Islet precursor cell (in vitro differentiated cells): ENCODE measurements around the gene TMPRSS9.
"Not testable (repeated sequence)": the region's sequence is repeated elsewhere in the genome, so short reads cannot be mapped to it uniquely, and the experiment has no call there.

Experiments
- DNase-seq: peaks from one replicate; pipeline ENCODE4 v3.0.0-alpha.2; 2018

TMPRSS9 gene

DNA sequence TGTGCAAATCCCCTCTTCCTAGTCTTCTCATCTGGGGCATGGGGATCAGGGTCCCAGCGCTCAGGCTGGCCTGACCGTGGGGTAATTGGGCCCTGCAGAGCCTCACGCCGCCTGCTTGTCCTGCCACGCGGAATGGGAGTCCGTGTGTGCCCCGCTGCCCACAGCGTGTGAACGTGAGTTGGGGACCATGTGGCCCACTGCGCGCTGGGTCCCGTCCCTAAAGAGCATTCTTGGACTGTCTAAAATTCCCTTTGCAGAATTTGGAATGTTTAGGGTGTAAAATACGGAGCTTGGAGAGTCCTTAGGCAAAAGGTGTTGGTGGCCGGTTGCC lies 2.9 kb downstream of the TMPRSS9 start:
- DNase-seq, result no peak

DNA sequence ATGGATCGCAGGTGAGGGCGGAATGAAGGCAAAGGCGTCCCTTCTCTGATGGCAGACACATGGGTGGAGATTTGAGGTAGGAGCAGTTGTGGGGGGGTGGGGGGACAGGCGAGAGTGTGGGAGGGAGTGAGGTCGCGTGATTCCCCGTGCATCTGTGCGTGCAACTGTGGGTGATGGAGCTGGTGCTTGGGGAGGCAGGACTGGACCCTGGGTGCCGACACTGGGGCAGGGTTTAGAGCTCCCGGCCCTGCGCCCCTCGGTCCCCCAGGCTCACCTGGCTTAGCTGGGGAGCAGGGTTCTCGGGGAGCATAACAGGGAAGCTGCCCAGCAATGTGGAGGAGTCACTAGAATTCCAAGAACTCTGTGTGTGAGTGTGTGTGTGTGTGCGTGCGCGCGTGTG lies 3.4 kb downstream of the TMPRSS9 start:
- DNase-seq, result no peak

DNA sequence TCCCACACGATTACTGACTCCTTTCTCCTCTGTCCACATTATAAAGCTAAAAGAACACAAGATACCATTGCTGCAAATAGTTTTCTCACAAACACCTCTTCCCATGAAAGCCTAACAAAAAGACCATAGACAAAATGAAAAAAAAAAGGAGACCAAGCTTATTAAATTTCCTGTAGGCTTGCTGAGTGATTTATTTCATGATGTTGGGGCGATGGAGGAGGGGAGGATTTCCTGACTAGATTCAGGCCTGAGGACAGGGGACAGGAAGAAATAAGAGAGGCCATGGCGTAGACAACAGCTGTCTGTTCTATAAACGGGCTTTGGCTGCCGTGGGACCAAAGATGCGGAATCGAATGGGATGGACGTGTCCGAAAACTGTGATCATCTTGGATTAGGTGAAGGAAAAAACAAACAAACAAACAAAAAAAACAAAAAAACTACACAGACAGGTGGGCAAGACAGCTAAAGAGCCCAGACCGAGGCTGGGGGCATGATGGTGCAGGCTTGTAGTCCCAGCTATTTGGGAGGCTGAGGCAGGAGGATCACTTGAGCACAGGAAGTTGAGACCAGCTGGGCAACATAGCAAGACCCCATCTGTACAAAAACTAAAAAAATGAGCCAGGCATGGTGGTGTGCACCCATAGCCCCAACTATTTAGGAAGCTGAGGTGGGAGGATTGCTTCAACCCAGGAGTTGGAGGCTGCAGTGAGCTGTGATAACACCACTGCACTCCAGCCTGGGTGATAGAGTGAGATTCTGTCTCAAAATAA lies 5.3 kb downstream of the TMPRSS9 start:
- no peak for DNase-seq

DNA sequence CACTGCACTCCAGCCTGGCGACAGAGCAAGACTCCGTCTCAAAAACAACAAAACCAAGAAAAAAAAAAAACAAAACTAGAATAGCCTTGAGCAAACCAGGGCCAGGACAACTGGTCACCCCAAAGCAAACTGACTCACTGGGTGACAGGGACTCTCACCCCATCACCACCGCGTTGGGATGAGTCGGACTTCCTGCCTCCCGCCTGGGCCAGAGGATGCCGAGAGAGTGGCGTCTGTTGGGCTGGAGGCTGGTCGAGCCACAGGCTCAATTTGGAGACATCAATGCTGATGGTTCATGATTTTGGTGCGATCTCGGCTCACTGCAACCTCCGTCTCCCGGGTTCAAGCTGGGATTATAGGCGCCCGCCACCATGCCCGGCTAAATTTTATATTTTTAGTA lies 11.6 kb downstream of the TMPRSS9 start:
- DNase-seq, result no peak

DNA sequence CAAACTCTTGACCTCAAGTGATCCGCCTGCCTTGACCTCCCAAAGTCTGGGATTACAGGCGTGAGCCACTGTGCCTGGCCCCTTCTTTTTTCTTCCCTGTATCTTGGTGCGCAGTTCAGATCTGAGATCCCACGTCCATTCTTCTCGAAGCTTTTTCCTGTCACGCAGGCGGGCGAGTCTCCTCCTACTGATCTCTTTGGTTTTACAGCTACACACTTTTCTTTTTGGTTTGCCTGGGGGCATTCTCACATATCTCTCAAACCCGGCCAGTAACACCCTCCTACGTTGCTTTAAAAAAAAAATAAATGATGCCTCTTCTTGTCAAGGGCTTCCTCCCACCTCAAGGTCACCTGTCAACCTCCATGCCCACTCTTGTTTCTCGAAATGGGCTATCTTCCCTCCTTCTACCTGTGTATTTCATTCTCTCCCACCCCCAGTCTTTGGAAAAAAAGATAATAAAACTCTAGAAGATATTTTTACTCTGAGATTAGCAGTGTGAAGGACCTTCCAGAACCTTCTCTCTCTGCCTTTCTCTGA lies 12.1 kb downstream of the TMPRSS9 start:
- no peak for DNase-seq

DNA sequence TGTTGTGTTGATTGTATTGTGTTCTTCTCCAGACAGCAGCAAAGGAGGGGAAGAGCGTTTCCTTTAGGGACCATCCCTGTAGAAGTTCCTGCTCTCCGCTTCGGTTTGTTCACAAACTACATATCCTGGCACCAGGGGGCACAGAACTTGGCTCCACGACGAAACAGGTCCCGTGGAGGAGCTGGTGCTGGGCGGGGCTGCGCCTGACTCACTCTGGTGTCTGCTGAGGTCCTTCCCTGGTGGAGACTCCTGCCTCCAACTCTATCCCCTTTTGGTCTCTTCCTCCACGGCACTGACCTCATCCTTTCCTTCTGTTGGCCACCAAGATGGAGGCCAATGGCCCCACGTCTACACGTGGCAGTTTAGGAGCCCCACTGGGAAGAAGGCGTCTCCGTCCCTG lies 14.7 kb downstream of the TMPRSS9 start:
- no peak for DNase-seq

DNA sequence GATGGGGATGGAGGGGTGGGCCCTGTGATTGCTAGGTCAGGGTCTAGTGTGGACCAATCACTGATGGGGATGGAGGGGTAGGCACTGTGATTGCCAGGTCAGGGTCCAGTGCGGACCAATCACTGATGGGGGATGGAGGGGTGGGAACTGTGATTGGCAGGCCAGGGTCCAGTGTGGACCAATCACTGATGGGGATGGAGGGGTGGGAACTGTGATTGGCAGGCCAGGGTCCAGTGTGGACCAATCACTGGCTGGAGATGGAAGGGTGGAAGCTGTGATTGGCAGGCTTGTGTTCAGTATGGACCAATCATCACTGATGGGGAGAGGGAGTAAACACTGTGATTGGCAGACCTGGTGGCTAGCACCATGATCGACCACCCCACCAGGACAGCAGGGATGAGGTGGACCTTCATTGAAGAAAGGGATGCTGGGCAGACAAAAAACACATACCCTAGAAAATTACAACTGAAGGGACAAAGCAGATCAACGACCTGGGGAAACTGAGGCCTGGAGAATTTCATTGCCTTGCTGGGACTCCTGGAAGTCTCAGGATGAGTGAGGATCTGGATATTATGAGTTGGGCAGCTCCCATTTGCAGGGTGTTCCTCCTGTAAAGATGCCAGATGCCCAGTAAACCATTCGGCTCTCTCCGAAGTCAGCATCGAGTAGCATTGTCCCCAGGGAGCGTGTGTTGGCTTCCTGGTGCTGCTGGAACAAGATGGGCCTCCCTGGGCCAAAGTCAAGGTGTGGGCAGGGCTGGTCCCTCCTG lies 15.5 kb downstream of the TMPRSS9 start:
- DNase-seq, result no peak

DNA sequence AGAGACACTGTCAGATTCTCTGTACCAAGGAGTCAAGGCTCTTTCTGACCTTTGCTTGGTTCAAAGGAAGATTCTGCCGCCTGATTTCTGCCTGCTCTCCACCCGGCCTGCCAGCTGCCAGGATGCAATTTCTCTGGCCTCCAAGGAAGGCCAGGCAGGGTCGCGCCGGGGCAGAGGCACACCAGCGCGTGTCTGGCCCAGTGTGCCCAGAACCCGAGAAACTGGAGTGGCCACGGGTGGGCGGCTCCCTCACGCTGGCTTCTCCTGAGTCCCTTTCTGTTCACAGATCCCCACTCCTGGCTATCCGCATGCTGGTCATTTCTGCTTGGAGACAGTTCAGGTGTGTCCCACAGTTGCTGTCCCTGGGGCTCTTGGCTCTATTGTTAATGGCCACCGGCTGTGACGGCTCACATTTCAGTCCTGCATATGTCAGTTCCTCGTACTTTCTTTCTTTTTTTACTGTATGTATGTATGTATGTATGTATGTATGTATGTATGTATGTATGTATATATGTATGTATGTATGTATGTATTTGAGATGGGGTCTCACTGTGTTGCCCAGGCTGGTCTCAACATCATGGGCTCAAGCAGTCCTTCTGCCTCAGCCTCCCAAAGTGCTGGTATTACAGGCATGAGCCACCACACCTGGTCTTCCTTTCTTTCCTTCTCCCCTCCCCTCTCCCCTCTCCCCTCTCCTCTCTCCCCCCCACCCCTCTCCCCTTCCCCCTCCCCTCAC lies 16.9 kb downstream of the TMPRSS9 start:
- no peak for DNase-seq

DNA sequence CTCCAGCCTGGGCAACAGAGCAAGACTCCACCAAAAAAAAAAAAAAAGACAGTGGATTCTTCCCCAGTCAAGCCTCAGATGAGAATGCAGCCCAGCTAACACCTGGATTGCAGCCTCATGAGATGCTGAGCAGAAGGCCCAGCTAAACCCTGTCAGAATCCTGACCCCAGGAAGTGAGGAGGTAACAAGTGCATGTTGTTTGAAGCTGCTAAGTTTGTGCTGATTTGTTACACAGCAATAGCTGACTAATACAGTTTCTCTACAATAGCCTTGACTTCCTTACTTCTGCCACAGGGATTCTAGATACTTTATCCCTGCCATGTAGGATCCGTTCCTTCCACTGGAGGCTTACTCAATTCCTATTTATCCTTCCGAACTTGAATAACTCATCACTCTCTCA lies 20.5 kb downstream of the TMPRSS9 start:
- DNase-seq, result no peak

DNA sequence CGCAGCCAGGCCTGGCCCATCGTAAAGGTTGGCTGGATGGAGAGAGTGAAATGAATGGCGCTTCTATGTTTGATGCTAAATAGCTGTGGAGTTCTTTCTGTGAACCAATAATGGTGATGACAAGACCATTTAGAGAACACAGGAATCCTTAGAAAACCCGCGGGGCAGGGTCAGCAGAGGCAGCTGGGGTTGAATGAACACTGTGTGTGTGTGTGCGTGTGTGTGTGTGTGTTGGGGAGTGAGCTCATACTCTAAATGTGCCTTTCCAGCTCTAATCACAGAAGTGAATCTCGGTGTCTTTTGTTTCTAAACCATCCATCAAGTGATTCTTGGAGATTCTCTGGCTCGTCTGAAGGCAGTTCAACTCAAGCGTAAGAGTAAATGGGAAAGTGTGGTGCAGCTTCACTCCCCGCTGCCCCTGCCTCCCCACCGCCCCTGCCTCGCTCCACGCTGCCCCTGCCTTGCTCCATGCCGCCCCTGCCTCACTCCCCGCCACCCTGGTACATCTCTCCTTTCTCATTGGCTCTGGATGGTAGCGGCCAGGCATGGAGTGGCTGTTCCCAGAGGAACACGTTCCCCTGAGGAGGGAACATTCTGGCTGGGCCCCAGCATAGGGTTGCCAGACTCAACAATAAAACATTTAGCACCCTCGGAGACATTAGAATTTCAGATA lies 21.2 kb downstream of the TMPRSS9 start:
- peak; percentile 82 for DNase-seq

DNA sequence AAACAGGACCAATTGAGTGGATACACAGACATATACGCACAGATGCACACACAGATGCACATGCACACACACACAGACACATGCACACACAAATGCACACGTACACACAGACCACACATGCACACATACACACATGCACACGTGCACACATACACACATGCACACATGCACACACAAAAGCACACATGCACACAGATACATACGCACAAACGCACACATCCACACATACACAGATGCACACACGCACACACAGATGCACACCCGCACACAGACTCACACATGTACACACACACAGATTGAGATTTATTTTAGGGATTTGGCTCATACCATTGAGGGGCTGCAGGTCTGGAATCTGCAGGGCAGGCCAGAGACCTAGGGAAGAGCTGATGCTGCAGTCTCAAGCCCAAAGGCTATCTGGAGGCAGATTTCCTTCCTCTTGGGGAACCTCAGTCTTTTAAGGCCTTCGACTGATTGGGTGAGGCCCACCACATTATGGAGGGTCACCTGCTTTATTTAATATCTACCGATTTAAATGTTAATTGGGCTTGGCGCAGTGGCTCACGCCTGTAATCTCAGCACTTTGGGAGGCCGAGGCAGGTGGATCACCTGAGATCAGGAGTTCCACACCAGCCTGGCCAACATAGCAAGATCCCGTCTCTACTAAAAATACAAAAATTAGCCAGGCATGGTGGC lies 22.6 kb downstream of the TMPRSS9 start:
- DNase-seq, result no peak

DNA sequence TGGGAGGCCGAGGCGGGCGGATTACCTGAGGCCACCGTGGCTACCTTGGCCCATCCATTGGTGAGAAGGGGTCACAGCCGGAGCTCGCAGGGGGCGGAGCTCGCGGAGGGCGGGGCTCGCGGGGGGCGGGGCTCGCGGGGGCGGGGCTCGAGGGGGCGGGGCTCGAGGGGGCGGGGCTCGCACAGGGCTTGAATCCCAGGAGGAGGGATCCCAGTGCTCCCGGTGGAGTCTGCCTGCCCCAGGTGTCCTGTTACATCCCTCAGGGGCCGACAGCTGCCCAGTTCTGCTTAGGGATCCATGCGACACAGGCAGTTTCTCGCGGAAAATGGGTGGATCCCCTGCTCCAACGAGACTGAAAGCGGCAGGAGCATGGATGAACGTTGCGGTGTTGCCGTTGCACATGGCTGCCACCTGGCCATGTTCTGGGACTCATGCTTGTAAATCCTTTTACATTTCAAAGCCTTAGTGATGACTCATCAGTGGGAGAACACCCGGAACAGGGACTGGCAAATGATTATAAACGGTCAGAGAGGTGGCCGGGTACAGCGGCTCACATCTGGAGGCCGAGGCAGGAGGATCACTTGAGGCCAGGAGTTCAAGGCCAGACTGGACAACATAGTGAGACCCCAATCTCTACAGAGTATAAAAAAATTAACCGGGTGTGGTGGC lies 25.1 kb downstream of the TMPRSS9 start:
- DNase-seq, result peak; percentile 91

DNA sequence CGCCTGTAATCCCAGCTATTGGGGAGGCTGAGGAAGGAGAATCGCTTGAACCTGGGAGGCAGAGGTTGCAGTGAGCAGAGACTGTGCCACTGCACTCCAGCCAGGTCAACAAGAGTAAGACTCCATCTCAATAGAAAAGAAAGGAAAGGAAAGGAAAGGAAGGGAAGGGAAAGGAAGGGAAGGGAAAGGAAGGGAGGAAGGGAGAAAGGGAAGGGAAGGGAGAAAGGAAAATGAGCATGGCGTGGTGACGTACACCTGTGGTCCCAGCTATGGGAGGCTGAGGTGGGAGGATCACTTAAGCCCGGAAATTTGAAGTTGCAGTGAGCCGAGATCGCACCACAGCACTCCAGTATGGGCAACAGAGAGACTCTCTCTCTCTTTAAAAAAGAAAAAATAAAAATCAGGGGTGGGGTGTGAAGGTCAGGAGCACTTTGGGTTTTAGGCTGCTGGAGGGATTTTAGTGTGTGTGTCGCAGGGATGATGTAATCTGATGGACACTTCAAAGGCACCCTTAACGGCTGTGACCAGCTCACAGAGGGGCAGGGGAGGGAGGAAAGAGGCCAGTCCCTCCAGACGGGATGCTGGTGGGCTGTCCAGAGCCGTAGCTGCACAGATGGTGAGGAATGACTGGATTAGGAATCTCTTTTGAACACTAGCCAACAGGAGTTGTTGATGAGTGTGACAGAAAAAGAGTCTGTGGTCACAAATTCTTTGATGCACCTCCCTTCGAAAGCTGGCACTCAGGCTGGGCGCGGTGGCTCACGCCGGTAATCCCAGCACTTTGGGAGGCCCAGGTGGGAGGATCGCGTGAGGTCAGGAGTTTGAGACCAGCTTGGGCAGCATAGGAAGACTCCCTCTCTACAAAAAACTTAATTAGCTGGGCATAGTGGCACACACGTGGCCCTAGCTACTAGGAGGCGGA lies 27.6 kb downstream of the TMPRSS9 start:
- DNase-seq, result peak; percentile 69

DNA sequence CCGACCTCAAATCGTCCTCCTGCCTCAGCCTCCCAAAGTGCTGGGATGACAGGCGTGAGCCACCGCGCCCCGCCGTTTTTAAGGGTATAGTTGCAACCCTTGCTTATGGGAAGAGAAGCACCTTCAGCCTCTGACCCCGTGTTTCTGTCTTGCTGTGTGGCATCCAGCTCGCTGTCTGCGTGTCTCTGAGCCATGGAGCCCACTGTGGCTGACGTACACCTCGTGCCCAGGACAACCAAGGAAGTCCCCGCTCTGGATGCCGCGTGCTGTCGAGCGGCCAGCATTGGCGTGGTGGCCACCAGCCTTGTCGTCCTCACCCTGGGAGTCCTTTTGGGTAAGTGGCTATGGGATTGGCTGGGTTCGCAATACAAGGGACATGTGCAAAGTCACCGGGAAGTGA lies 29.5 kb downstream of the TMPRSS9 start:
- DNase-seq, result no peak

DNA sequence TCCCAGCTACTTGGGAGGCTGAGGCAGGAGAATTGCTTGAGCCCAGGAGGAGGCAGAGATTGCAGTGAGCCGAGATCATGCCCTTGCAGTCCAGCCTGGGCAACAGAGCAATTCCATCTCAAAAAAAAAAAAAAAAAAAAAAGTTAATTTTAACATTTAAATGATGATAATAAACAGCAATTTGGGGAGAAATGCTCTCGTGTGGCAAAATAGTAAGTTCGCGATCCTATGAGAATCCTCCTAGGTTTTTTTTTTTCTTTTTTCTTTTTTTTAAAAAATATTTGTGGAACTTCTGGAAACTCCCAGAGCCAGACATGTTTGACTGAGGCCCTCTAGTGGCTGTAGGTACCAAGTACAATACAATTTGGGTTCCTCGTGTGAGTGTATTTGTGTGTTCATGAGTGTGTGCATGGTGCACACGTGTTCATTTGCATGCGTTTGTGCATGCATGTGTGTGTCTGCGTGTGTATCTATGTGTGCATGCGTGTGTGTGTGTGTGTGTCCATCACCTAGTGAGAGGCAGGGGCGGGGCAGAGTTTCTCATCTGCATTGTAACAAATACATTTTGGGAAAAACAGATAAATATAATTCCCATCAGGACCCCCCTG lies 31.2 kb downstream of the TMPRSS9 start:
- no peak for DNase-seq

DNA sequence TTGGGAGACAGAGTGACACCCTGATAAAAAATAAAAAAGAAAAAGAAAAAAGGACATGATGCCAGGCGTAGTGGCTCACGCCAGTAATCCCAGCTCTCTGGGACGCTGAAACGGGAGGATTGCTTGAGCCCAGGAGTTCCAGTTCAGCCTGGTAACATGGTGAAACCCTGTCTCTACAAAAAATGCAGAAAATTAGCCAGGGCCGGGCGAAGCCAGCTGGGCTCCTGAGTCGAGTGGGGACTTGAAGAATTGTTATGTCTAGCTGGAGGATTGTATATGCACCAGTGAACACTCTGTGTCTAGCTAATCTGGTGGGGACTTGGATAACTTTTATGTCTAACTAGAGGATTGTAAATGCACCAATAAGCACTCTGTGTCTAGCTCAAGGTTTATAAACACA lies 32.3 kb downstream of the TMPRSS9 start:
- no peak for DNase-seq

DNA sequence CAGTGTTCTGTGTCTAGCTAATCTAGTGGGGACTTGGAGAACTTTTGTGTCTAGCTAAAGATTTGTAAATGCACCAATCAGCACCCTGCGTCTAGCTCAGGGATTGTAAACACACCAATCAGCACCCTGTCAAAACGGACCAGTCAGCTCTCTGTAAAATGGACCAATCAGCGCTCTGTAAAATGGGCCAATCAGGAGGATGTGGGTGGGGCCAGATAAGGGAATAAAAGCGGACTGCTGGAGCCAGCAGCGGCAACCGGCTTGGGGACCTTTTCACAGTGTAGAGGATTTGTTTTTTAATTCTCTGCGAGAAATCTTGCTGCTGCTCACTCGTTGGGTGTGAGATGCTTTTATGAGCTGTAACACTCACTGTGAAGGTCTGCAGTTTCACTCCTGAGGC lies 32.8 kb downstream of the TMPRSS9 start:
- DNase-seq, result not testable (repeated sequence)

DNA sequence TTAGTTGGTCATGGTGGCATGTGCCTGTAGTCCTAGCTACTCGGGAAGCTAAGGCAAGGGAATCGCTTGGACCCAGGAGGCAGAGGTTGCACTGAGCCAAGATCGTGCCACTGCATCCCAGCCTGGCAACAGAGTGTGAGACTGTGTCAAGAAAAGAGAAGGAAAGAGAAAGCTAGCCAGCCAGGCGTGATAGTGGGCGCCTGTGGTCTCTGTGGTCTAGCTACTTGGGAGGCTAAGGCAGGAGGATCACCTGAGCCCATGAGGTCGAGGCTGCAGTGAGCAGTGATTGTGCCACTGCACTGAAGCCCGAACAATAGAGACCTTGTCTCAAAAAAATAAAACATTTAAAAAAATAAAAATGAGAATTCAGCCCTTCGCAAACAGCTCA lies 34.0 kb downstream of the TMPRSS9 start:
- no peak for DNase-seq

DNA sequence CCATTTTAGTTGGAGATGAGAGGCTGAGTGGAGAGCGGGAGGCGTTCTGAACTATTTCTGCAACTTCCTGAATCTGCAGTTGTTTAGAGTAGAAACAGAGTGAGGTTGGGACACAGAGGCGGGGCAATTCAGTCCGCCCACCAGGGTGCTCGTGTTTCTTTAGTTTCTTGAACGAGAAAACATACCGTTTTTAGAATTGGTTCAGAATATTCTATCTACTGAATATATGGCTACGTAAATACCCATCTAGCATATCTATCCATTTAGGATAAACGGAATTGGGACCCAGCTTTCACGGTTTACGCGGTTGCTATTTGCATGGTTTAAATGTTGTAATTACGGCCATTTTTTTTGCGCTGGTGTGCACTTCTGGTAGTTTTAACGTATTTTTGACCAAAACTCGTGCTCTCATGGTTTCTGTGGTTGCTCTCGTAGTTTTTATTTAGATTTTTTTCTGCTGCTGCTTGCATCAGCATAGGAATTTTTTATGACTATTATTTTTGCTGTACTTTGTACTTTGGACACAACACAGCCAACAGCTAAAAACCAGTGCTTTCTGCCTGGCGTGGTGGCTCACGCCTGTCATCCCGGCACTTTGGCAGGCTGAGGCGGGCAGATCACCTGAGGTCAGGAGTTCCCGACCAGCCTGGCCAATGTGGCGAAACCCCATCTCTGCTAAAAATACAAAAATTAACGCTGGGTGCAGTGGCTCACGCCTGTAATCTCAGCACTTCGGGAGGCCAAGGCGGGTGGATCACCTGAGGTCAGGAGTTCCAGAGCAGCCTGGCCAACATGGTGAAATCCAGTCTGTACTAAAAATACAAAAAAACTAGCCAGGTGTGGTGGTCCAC lies 34.6 kb downstream of the TMPRSS9 start:
- DNase-seq, result no peak
